ENCODE results near the gene KRT78.

Gene KRT78

GRCh38 chr12:52824741-52825410 lies 23.9 kb downstream of the KRT78 start:
- DNase-seq, result no peak

GRCh38 chr12:52823761-52824450 lies 24.9 kb downstream of the KRT78 start:
- DNase-seq, result no peak

- DNase-seq, result no peak
Observed at GRCh38 chr12:52822771-52823510, 25.9 kb downstream of the KRT78 start.

- no peak for DNase-seq
Observed at GRCh38 chr12:52821826-52822660, 26.8 kb downstream of the KRT78 start.

- no peak for DNase-seq
Observed at GRCh38 chr12:52821071-52821730, 27.6 kb downstream of the KRT78 start.

- DNase-seq, result no peak
Observed at GRCh38 chr12:52820521-52820920, 28.3 kb downstream of the KRT78 start.

GRCh38 chr12:52819731-52820510 lies 28.9 kb downstream of the KRT78 start:
- DNase-seq, result no peak

GRCh38 chr12:52818887-52819420 lies 29.8 kb downstream of the KRT78 start:
- no peak for DNase-seq

- no peak for DNase-seq
Observed at GRCh38 chr12:52818388-52818787, 30.4 kb downstream of the KRT78 start.

- DNase-seq, result no peak
Observed at GRCh38 chr12:52817699-52818238, 31.0 kb downstream of the KRT78 start.

- no peak for DNase-seq
Observed at GRCh38 chr12:52817003-52817698, 31.6 kb downstream of the KRT78 start.

- DNase-seq, result no peak
Observed at GRCh38 chr12:52815676-52816588, 32.9 kb downstream of the KRT78 start.

GRCh38 chr12:52815161-52815560 lies 33.6 kb downstream of the KRT78 start:
- no peak for DNase-seq

GRCh38 chr12:52814710-52815155 lies 34.1 kb downstream of the KRT78 start:
- DNase-seq, result no peak

GRCh38 chr12:52813885-52814709 lies 34.7 kb downstream of the KRT78 start, which contains the start of gene KRT4:
TSS of gene KRT4 (minus strand) at chr12:52814116. CDS start at chr12:52814058, 58 bp downstream.
- no peak for DNase-seq

- DNase-seq, result no peak
Observed at GRCh38 chr12:52813203-52813819, 35.5 kb downstream of the KRT78 start.

GRCh38 chr12:52812749-52813148 lies 36.0 kb downstream of the KRT78 start:
- no peak for DNase-seq

- DNase-seq, result no peak
Observed at GRCh38 chr12:52812073-52812400, 36.8 kb downstream of the KRT78 start.

Measured in CD4-positive, alpha-beta T cell treated with Interleukin-21 for 1 hour (primary cell).